Measurements from ENCODE around the gene ZBTB16.

ZBTB16 gene

DNA sequence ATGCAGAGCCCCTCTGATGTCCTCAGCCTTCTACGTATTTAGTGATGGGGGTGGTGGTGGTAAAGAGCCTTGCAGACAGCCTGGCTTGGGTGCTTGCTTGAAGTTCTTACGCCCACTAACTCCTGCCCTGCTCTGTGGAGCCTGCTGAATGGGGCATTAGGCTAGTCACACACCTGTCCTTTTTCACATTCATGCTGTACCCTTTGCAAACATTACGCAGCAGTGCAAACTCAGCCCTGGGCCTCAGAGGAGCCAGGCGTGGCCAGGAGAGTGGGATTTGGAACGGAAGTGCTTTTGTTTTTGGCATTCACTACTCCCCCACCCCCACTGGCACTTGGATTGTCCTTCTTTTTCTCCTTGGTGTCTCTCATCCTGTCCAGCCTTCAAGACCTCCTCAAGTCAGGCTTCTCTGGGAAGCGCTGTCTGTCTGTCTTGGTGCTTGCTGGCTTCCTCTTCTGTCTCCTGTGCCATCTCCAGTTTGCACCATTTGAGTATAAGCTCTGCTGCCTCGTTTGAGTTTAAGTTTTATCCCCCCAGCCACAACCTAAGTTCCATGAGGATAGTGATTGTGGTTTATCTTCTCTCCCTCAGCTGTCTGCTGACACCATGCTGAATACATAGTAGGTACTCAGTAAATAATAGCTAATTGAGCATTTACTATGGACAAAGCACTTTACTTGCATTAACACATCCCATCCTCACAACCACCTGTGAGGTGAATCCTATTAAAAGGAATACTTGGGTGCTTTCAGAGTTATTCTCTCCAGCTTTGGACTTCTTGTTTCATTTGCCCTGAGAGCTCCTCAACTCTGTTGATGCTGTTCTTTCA is 26.7 kb downstream of the ZBTB16 start:
- DNase-seq: no peak

DNA sequence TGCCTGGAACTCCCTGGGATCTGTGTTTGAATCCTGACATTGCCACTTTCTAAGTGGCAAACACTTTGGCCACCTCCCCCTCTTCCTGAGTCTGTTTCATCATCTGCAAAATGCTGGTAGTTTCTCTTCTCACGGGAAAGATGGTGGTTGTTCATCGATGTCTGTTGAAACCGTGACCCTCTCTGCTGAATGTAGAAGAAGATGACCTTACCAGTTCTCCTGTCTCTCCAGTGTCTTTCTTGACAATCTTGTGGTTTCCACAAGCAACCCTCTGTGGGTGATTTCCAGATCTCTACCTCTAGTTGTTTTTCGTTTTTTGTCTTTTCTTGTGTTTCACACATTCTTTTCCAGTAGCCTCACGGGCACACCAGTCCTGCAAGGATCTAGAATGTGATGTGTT is 27.5 kb downstream of the ZBTB16 start:
- no peak for DNase-seq

GRCh38 chr11:114088216-114088615 is 28.7 kb downstream of the ZBTB16 start:
- no peak for DNase-seq

- DNase-seq: no peak
Observed at GRCh38 chr11:114088836-114089235, 29.3 kb downstream of the ZBTB16 start.

DNA sequence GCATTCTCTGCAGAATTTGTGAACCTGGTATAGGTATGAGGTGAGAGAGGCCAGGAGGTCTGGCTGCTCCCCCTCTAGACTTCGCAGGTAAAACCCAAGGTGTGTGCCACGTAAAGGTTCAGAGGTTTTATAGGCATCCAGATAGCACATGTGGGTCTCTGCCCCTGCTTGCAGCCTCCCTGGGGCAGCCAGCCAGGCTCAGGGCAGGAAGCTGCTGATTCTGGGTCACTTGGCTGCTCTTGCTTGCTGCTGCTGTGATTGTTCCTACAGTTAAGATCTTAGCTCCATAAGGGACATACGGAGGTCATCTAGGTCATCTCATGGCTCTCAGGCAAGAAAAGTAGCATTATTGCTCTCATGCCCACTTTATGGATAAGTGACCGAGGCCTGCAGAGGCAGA is 30.2 kb downstream of the ZBTB16 start:
- DNase-seq: no peak

- DNase-seq: no peak
Observed at GRCh38 chr11:114090225-114090910, 30.9 kb downstream of the ZBTB16 start.

DNA sequence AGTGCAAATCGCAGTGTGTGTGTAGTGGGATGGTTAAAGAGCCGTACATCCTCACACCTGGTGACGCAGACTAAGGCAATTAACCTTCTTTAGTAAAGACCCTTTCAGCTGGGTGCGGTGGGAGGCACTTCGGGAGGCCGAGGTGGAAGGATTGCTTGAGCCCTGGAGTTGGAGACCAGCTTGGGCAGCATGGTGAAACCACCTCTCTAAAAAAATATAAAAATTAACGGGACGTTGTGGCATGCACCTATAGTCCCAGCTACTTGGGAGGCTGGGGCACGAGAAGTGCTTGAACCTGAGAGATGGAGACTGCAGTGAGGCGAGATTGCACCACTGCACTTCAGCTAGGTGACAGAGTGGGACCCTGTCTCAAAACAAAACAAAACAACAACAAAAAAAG is 31.5 kb downstream of the ZBTB16 start:
- no peak for DNase-seq

DNA sequence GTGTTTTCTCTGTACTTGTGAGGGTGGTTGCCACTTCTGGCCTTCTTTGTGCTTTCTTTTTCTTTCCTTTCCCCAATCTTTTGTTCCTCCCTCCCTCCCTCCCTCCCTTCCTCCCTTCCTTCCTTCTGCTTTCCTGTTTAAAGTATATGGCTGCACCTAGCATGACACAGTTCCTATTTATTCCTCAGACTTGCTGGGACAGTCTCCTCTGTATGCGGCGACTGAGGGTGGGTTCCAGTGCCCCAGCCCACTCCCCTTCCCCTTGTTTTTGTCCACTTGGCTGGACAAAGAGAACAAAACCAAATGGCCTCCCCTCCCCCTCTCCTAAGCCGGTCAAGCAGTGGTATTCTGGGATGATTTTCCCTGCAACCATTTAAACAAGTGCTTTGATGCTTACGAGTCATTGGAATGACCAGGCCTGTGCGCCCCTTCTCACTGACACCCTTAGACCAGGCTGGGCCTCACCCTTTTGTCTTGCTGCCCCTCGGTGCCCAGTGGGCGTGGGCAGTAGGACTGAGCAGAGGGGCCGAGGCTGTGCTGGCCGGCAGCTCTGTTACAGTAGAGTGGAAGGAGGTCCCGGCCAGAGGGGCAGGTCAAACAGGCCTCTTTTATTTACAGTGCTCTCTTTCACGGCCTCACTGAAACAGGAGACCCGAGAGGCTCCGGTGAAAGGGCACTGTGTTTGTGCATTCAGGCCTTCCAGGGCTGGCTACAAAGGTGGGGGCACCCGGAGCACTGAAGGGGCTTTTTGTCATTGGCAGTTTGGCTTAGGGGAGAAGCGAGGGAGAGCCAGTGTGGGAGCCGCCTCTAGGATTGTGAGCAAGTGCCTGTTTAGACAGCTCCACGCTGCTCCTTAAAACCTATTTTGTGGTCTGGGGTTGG is 32.2 kb downstream of the ZBTB16 start:
- no peak for DNase-seq

DNA sequence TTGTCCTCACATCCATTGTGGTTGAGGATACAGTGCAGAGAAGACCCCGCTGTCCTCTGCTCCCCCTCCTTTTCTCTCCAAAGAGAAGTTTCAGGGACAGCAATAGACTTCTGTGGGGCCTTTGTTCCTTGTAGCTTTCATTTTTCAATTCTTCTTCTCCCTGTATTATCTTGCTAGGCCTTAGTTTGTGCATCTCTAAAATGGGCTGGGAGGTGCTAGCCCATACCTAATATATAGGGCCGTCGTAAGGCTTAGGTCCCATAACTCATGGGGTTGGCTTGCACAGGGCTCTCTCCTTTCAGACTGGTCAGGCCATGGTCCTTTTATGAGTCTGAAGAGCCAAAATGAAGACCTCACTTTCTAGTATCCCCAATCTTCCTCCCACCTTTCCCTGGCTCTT is 33.0 kb downstream of the ZBTB16 start:
- no peak for DNase-seq

GRCh38 chr11:114092953-114093352 is 33.4 kb downstream of the ZBTB16 start:
- no peak for DNase-seq

GRCh38 chr11:114094516-114094915 is 35.0 kb downstream of the ZBTB16 start:
- DNase-seq: no peak

- no peak for DNase-seq
Observed at GRCh38 chr11:114095899-114096298, 36.4 kb downstream of the ZBTB16 start.

DNA sequence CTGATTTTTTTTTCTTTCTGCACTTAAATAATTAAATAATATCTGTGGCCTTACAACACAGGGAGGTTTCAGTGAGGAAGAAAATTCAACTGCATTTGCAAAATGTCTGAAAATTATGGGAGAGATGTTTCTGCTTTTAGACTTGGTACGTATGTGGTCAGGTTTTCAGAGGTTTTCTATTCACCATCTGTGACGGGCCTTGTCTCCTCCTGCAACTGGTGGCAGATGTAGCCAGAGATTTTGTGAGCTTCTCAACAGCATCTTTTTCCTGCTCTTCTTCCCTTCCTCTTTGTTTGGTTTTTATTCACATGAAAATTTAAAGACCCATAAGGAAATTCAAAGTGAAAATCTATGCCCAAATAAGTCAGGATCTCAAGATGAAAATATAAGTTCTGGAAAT is 38.3 kb downstream of the ZBTB16 start:
- DNase-seq: no peak

DNA sequence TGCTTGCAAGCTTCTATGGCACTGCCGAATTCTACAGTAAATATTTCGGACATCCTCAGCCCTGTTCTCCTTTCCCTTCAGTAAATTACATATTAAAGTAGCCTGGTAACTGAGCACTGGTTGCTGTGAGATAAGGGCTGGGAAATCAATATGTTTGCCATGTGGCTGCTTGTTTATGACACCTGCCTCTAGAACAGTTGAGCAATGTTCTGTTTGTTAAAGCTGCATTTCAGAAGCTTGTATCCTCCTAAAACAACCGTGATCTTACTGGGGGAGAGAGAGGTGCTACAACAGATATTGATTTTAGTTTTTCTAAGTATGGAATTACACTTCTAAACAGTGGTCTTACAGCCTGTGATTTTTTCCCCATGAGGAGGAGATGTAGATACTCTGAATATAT is 39.4 kb downstream of the ZBTB16 start:
- DNase-seq: no peak

GRCh38 chr11:114099392-114100178 is 40.1 kb downstream of the ZBTB16 start:
- no peak for DNase-seq

GRCh38 chr11:114102993-114103896 is 43.7 kb downstream of the ZBTB16 start:
- no peak for DNase-seq

- DNase-seq: no peak
Observed at GRCh38 chr11:114105611-114106010, 46.1 kb downstream of the ZBTB16 start.

GRCh38 chr11:114106047-114106446 is 46.5 kb downstream of the ZBTB16 start:
- no peak for DNase-seq

DNA sequence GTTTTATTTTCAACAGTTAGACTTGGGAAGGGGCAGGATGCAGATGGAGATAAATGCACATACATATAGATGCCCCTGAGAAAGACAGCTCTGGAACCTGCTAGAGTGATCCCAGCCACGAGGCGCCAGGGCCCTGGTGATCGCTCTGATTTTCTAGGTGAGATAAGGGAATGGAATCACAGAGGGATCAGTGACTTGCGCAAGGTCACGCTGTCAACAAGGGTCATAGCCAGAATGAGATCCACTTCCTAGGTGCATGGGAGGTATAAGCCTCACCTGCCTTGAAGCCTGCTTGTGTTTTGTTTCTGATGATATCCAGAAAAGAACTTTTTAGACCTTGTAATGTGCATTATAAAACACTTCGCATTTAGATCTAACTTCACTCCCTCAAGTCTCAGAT is 47.5 kb downstream of the ZBTB16 start:
- DNase-seq: no peak

DNA sequence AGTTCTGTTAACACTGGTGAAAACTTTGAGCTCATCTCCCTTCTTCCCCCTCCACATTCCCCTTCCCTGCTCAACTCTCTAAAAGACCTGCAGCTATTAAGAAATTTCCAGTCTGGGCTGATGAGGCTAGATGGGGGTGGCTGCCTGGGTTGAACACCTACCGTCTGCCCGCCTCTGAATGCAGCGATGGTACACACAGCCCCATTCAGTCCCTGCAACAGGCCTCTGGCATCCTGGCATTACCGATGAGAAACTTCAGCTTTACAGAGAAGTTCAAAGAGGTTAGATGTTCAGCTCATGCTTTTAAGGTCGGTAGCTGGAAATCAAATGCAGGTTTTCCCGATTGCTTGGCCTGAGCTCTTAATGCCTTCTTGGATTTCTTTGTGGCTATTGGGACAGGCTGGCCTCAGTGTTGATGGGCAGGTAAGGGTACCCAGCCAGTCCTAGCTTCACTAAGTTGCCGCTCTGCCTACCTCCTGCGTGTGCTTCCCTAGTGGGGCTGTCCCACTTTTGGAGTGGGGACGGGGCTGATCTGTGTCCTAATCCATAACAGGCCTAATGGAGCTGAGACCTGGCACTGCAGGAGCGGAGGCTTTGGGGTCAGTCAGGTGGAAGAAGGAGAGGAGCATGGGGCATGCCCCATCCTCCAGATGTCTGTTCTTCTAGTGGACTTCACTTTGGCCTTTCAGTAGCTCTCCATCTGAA is 49.1 kb downstream of the ZBTB16 start:
- no peak for DNase-seq
